NCI-H2196 (cell line): ENCODE data around the gene DCST1.

Source experiments
- DNase-seq: peaks from one replicate; lab custom pipeline; 2025; ENCODE audit not compliant: unreplicated experiment; lab: John Stamatoyannopoulos, UW

DCST1 gene

GRCh38 chr1:155012776-155013602 is 20.6 kb upstream of the DCST1 start:
- no peak for DNase-seq

GRCh38 chr1:155013632-155014031 is 20.0 kb upstream of the DCST1 start:
- DNase-seq, result no peak

- no peak for DNase-seq
These were observed 18.7 kb upstream of the DCST1 start for GRCh38 chr1:155014709-155015508.

GRCh38 chr1:155015527-155016230 is 17.9 kb upstream of the DCST1 start:
- no peak for DNase-seq

GRCh38 chr1:155016231-155016831 is 17.3 kb upstream of the DCST1 start:
- no peak for DNase-seq

DNA sequence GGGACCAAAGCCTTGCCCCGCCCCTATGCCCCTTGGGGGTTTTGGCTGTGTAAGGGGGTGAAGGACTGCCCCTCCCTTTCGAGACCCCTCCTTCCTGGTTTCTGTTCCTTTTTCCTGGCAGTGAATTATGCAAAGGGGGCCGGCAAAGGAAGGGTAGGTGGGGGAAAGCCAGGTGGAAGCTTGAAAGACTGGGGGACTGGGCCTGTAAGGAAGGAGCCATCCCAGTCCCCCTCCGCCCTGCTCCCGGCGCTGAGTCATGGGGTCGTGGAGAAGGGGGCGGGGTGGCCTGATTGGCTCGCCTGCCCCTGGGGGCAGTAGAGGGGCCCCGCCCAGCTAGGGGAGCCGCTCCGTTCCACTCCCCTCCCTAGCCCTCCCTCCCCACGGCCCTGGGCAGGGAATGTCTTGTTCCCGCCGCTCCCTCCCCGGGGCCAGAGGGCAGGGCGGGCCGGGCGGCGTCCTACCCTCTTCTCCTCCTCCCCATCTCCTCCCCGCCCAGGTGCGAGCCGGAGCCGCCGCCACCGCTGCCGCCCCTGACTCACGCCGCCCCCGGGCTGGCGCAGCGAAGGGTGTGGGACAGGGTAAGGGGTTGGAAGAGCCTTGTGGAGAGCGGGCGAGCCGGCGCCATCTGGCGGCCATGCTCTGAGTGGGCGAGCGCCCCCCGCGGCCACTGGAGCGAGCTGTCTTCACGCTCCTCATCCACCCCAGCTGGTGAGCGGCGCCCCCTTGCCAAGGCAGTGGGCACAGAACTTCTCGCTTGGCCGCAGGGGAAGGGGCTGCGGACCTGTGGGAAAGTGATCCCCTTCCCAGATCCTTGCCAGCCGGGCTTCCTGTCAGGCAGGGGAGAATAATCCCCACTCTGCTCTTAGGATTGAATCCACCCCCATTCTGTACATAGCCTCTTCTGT is 16.3 kb upstream of the DCST1 start:
- peak; percentile 83 for DNase-seq

- no peak for DNase-seq
These were observed 15.7 kb upstream of the DCST1 start for GRCh38 chr1:155017946-155018316.

GRCh38 chr1:155018617-155019348 is 14.8 kb upstream of the DCST1 start:
- DNase-seq, result no peak

GRCh38 chr1:155019377-155020245 is 14.0 kb upstream of the DCST1 start:
- DNase-seq, result no peak

DNA sequence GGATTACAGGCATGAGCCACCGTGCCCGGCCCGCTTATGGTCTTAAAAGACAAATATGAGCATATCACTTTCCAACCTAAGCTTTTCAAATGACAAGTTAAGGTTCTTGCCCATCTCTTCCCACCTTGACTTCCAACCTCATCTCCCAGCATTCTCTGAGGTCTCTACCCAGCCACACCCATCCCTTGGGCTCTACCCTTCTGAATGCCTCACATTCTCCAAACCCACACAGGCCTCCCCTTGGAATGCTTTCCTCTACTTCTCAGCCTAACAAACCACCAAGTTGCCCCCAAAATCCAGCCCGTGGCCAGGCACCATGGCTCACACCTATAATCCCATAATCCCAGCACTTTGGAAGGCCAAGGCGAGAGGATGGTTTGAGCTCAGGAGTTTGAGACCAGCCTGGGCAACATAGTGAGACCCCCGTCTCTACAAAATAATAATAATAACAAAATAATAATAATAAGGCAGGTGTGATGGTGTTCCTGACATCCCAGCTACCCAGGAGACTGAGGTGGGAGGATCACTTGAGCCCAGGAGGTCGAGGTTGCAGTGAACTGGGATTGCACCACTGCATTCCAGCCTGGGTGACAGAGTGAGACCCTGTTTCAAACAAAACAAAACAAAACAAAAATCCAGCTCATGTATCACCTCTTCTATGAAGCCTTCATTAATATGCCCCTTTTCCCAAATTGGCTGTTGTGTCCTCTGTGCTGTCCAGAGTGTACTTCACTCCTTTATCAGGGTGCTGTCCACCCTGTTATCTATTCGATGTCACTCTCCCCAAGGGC is 11.3 kb upstream of the DCST1 start:
- DNase-seq, result no peak

GRCh38 chr1:155022927-155023236 is 10.7 kb upstream of the DCST1 start:
- DNase-seq, result peak; percentile 37

- no peak for DNase-seq
These were observed 10.0 kb upstream of the DCST1 start for GRCh38 chr1:155023627-155024026.

GRCh38 chr1:155024315-155024714 is 9.3 kb upstream of the DCST1 start:
- DNase-seq, result no peak

DNA sequence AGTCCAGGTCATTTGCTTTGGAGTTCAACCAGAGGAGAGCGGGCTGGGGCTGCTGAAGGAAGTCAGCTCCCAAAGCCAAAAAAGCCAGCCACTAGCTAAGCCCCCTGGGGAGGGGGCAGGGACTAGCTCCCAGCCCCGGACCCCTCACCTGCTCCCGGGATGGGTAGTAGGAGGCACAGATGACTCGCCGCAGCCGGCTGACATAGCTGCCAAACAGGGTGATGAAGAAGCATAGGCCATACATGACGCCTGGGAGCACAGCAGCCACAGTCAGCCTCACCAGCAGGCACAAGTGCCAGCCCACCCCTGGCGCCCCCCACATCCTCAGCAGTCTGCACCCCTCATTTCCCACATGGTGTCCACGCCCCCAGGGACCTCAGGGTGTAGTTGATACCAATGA is 7.5 kb upstream of the DCST1 start:
- DNase-seq, result no peak

- no peak for DNase-seq
These were observed 7.0 kb upstream of the DCST1 start for GRCh38 chr1:155026588-155026987.

- DNase-seq, result no peak
These were observed 3.9 kb upstream of the DCST1 start for GRCh38 chr1:155029513-155030242.

GRCh38 chr1:155030243-155030795 is 3.3 kb upstream of the DCST1 start:
- no peak for DNase-seq
